GM21423 (cell line): ENCODE measurements around the gene CITED4.

Experiments used
- ATAC-seq: cut with Tn5 transposase; IDR thresholded peaks from one replicate; pipeline ENCODE4 v1.9.1; 2021; ENCODE audit warnings: mild to moderate bottlenecking, moderate library complexity; ENCODE audit not compliant: unreplicated experiment

The CITED4 gene

GRCh38 chr1:40837601-40838000, 24.6 kb downstream of the CITED4 start:
- no peak for ATAC-seq

- ATAC-seq, result no peak
Measured at GRCh38 chr1:40836283-40836682, 25.9 kb downstream of the CITED4 start.

- ATAC-seq, result no peak
Measured at GRCh38 chr1:40834968-40835545, 27.1 kb downstream of the CITED4 start.

- no peak for ATAC-seq
Measured at GRCh38 chr1:40833979-40834378, 28.2 kb downstream of the CITED4 start.

GRCh38 chr1:40831001-40831732, 31.0 kb downstream of the CITED4 start:
- no peak for ATAC-seq

GRCh38 chr1:40830419-40830943, 31.7 kb downstream of the CITED4 start:
- ATAC-seq, result no peak

- no peak for ATAC-seq
Measured at GRCh38 chr1:40829631-40830245, 32.4 kb downstream of the CITED4 start.

GRCh38 chr1:40825996-40826395, 36.2 kb downstream of the CITED4 start:
- no peak for ATAC-seq

- ATAC-seq, result peak; percentile 70
Measured at GRCh38 chr1:40825435-40825788, 36.8 kb downstream of the CITED4 start.

GRCh38 chr1:40824591-40825434, 37.4 kb downstream of the CITED4 start:
- ATAC-seq, result no peak

- no peak for ATAC-seq
Measured at GRCh38 chr1:40823983-40824382, 38.2 kb downstream of the CITED4 start.

- no peak for ATAC-seq
Measured at GRCh38 chr1:40823345-40823744, 38.8 kb downstream of the CITED4 start.

GRCh38 chr1:40822890-40823289, 39.3 kb downstream of the CITED4 start:
- ATAC-seq, result no peak

GRCh38 chr1:40820911-40821693, 41.1 kb downstream of the CITED4 start:
- no peak for ATAC-seq

GRCh38 chr1:40820251-40820797, 41.8 kb downstream of the CITED4 start:
- no peak for ATAC-seq

- no peak for ATAC-seq
Measured at GRCh38 chr1:40819101-40819500, 43.1 kb downstream of the CITED4 start.

- peak; percentile 65 for ATAC-seq
Measured at GRCh38 chr1:40818264-40818961, 43.8 kb downstream of the CITED4 start.

- no peak for ATAC-seq
Measured at GRCh38 chr1:40817791-40818263, 44.3 kb downstream of the CITED4 start.

GRCh38 chr1:40815420-40815819, 46.7 kb downstream of the CITED4 start:
- ATAC-seq, result no peak
